ENCODE results near the gene MAB21L4. TPM values are rescaled to one million over a fixed set of nuclear protein-coding genes. Genes with fewer than 3 reads are reported as not detected.

MAB21L4 gene
- total and polyA plus RNA-seq, 9 donors, result 0.04 to 0.48 (median 0.23) TPM; not detected in 4

DNA sequence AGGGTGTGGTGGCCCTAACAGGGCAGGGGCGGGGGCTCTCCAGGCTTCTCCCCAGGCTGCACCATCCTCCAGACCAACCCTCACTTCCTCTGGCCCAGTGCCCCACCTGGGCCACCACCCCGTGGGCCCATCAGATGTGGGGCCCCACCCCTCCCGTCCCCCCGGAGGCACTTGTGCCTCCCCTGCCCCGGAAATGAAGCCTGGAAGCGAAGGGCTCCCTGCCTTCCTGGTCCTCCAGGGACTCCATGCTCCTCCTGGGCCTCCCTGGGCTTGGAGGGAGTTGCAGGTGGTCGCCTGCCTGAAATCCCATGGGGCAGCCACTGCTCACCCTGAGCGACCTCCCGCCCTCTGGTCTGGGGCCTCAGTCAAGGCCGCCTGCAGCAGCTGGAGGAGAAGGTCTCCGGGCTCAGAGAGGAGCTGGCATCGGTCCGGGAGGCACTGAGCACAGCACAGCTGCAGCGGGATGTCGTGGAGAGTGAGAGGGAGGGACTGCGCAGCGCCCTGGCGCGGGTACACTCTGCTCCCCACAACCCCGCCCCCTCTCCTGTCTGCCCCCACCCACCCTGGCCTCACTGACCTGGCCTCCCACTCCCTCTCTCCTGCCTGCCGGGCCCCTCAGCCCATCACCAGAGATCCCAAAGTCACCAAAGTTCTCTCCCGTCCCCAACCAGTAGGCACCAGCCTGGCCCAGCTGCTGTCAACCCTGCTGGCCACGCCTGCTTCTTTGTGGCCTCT, 38.2 kb upstream of the MAB21L4 start:
- Histone ChIP-seq H3K4me1 (ENCODE audit: insufficient read depth) (peaks cover 8% of the 10 kb centered on the region), H3K9me3 (no peaks in the 10 kb centered on the region), H3K27ac (no peak overlapping the region), H3K36me3 (no peaks in the 10 kb centered on the region), H3K4me3 (no peak overlapping the region), H3K27me3 (no peaks in the 10 kb centered on the region)
- TF ChIP-seq POLR2A (IDR thresholded peaks at IDR 0.05) (no peak), CTCF (IDR thresholded peaks at IDR 0.05) (no peak), EP300 (IDR thresholded peaks at IDR 0.05) (no peak)
- WGBS, 3 donors, result 26 to 52% (median 30%) methylated on average over 15 to 23 of the region's 23 CpGs
- DNase-seq, result peak; percentile 36 to 71 (median 47)
- intact Hi-C loops (cut with DNase I), result no loop called here

- peaks cover 8% of the 10 kb centered on the region for H3K4me1 ChIP-seq (ENCODE audit: insufficient read depth)
- H3K27ac ChIP-seq, result no peak overlapping the region
- intact Hi-C loops (cut with DNase I), result no loop called here
- DNase-seq, result peak in 4 of 5 donors; percentile 9 to 43 (median 22)
- 60 to 79% (median 74%) methylated on average over 24 to 30 of the region's 30 CpGs for WGBS, 3 donors
- TF ChIP-seq POLR2A (IDR thresholded peaks at IDR 0.05) (no peak), EP300 (IDR thresholded peaks at IDR 0.05) (no peak), CTCF (IDR thresholded peaks at IDR 0.05) (no peak)
- H3K4me3 ChIP-seq, result no peak overlapping the region
- H3K36me3 ChIP-seq, result no peaks in the 10 kb centered on the region
- H3K27me3 ChIP-seq, result no peaks in the 10 kb centered on the region
- no peaks in the 10 kb centered on the region for H3K9me3 ChIP-seq
Observed at GRCh38 chr2:240933048-240933965, 37.4 kb upstream of the MAB21L4 start.

- TF ChIP-seq POLR2A (IDR thresholded peaks at IDR 0.05) (no peak), EP300 (IDR thresholded peaks at IDR 0.05) (no peak), CTCF (IDR thresholded peaks at IDR 0.05) (no peak)
- Histone ChIP-seq H3K9me3 (no peaks in the 10 kb centered on the region), H3K36me3 (no peaks in the 10 kb centered on the region), H3K4me1 (ENCODE audit: insufficient read depth) (peaks cover 8% of the 10 kb centered on the region), H3K27me3 (no peaks in the 10 kb centered on the region), H3K27ac (no peak overlapping the region), H3K4me3 (no peak overlapping the region)
- WGBS, 3 donors, result 90 to 94% (median 92%) methylated on average over 9 to 11 of the region's 11 CpGs
- intact Hi-C loops (cut with DNase I), result no loop called here
- peak in 3 of 5 donors; percentile 4 to 31 (median 16) for DNase-seq
Observed at GRCh38 chr2:240932724-240933047, 36.7 kb upstream of the MAB21L4 start.

DNA sequence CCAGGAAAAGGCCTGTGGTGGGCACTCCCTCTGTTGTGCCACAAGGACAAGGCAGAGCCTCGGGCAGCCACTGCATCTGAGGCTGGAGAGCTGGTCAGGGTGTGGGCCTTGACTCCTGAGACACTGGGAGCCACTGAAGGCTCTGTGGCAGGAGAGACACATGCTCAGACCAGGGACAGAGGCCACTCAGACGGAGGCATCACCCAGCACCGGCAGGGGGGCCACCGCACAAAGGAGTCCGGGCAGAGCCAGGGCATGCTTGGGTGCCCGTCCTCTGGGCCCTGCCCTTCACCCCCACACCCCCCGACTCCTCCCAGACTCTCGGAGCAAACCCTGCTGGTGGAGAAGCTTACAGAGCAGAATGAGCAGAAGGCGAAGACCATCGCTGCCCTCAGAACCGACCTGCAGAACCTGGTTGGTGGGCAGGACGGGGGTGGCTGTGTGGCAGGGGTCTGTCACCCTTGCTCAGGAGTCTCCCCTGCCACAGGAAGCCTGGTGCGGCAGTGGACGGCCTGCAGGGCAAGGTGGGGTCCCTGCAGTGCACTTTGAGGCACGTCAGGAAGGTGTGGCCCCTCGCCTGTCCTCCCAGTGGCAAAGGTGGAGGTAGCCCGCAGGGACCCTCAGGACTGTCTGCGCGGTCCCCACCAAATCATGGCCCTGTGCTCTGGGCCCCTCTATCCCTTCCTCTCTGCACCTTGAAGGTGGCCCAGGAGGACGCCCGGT, 36.2 kb upstream of the MAB21L4 start:
- TF ChIP-seq EP300 (IDR thresholded peaks at IDR 0.05) (no peak), CTCF (IDR thresholded peaks at IDR 0.05) (no peak), POLR2A (IDR thresholded peaks at IDR 0.05) (no peak)
- no peaks in the 10 kb centered on the region for H3K9me3 ChIP-seq
- peaks cover 8% of the 10 kb centered on the region for H3K4me1 ChIP-seq (ENCODE audit: insufficient read depth)
- DNase-seq, result peak in 4 of 5 donors; percentile 6 to 28 (median 14)
- intact Hi-C loops (cut with DNase I), result no loop called here
- no peaks in the 10 kb centered on the region for H3K27me3 ChIP-seq
- 92 to 95% (median 94%) methylated on average over 20 to 21 of the region's 21 CpGs for WGBS, 3 donors
- H3K36me3 ChIP-seq, result no peaks in the 10 kb centered on the region
- H3K27ac ChIP-seq, result no peak overlapping the region
- H3K4me3 ChIP-seq, result no peak overlapping the region
